Measurements from ENCODE around the gene PACRG.

Gene PACRG

DNA sequence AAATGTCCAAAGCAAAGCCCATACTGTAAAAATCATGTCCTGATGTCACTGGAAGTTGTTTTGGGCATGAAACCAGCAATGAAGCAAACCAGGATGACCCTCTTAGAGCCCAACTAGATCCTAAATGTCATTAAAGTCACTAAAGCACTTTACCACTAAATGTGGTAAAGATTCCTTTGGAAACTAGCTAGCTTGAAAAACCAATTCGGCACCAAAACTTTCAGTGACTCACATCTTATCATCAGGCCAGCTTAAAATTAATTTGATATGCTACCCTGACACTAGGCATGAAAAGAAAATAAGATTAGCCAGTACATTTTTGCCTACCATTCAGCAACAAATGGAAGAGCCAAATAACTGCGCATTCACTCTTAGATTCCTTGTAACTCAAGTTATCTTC lies 145.8 kb downstream of the PACRG start:
- FAIRE-seq: no peak

DNA sequence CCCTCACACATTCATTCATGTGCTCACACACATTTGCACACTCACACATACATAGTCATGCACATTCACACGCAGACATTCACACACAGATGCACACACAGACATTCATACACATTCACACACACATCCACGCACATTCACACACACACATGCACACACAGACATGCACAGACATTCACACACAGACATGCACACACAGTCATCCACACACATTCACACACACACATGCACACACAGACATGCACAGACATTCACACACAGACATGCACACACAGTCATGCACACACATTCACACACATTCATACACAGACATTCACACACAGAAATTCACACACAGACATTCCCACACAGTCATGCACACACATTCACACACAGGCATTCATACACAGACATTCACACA lies 147.3 kb downstream of the PACRG start:
- FAIRE-seq: no peak
- no peak for DNase-seq (ENCODE audit: insufficient read length)
- no peak for TF ChIP-seq POLR2AphosphoS5 (IDR thresholded peaks at IDR 0.05; ENCODE audit: low read depth, low read length)
- TF ChIP-seq POLR2A (IDR thresholded peaks at IDR 0.05; ENCODE audit: low read depth, low read length): no peak
- TF ChIP-seq TAF1 (IDR thresholded peaks at IDR 0.05; ENCODE audit: borderline replicate concordance, low read depth, low read length): no peak

More for the DNA sequence above, 145.8 kb downstream of the PACRG start:
- TF ChIP-seq POLR2A (IDR thresholded peaks at IDR 0.05; ENCODE audit: low read depth, low read length) (no peak), TAF1 (IDR thresholded peaks at IDR 0.05; ENCODE audit: borderline replicate concordance, low read depth, low read length) (no peak), POLR2AphosphoS5 (IDR thresholded peaks at IDR 0.05; ENCODE audit: low read depth, low read length) (no peak)
- DNase-seq (ENCODE audit: insufficient read length): no peak

DNA sequence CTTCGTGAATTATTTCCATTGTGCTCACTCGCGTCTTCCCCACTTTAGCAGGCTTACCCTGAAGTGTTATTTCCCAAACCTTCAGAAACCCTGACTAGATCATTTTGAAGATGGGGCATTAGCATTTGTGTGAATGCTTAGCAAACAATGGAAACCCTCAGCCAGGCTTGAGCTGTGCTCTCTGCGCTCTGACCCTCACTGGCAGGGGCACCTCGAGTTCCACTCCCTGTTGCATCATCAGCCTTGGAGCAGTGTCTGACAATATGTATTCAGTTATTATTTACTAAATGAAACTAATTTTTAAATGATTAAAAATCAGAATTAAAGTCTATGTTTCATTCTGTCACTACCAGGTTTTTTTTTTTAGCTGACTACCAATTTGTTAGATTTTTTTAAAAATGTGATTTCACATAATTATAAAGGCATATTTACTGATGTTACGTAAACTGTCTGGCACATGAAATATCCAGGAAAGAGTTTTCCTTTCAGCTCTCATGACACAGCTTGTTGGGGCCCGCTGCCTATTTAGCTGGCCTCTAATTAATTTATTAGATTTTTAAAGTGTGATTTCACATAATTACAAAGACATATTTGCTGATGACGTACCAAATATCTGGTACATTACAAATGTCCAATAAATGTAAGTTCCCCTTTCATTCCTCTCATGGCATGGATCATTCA lies 155.2 kb downstream of the PACRG start:
- DNase-seq (ENCODE audit: insufficient read length) (no peak), FAIRE-seq (no peak)
- TF ChIP-seq POLR2AphosphoS5 (IDR thresholded peaks at IDR 0.05; ENCODE audit: low read depth, low read length): no peak
- TF ChIP-seq POLR2A (IDR thresholded peaks at IDR 0.05; ENCODE audit: low read depth, low read length): no peak
- TF ChIP-seq TAF1 (IDR thresholded peaks at IDR 0.05; ENCODE audit: borderline replicate concordance, low read depth, low read length): no peak

- DNase-seq (ENCODE audit: insufficient read length) (no peak), FAIRE-seq (no peak)
- no peak for TF ChIP-seq POLR2AphosphoS5 (IDR thresholded peaks at IDR 0.05; ENCODE audit: low read depth, low read length)
- no peak for TF ChIP-seq TAF1 (IDR thresholded peaks at IDR 0.05; ENCODE audit: borderline replicate concordance, low read depth, low read length)
- no peak for TF ChIP-seq POLR2A (IDR thresholded peaks at IDR 0.05; ENCODE audit: low read depth, low read length)
Observed at GRCh38 chr6:162887981-162888689, 160.4 kb downstream of the PACRG start.

GRCh38 chr6:162889303-162889702 lies 161.5 kb downstream of the PACRG start:
- no peak for DNase-seq (ENCODE audit: insufficient read length)
- TF ChIP-seq POLR2A (IDR thresholded peaks at IDR 0.05; ENCODE audit: low read depth, low read length) (no peak), TAF1 (IDR thresholded peaks at IDR 0.05; ENCODE audit: borderline replicate concordance, low read depth, low read length) (no peak), POLR2AphosphoS5 (IDR thresholded peaks at IDR 0.05; ENCODE audit: low read depth, low read length) (no peak)
- FAIRE-seq: no peak

- TF ChIP-seq POLR2A (IDR thresholded peaks at IDR 0.05; ENCODE audit: low read depth, low read length): no peak
- TF ChIP-seq POLR2AphosphoS5 (IDR thresholded peaks at IDR 0.05; ENCODE audit: low read depth, low read length): no peak
- no peak for TF ChIP-seq TAF1 (IDR thresholded peaks at IDR 0.05; ENCODE audit: borderline replicate concordance, low read depth, low read length)
- no peak for DNase-seq (ENCODE audit: insufficient read length)
- FAIRE-seq: no peak
Observed at GRCh38 chr6:162898011-162898410, 170.2 kb downstream of the PACRG start.

GRCh38 chr6:162899148-162899547 lies 171.4 kb downstream of the PACRG start:
- no peak for DNase-seq (ENCODE audit: insufficient read length)
- TF ChIP-seq TAF1 (IDR thresholded peaks at IDR 0.05; ENCODE audit: borderline replicate concordance, low read depth, low read length) (no peak), POLR2A (IDR thresholded peaks at IDR 0.05; ENCODE audit: low read depth, low read length) (no peak), POLR2AphosphoS5 (IDR thresholded peaks at IDR 0.05; ENCODE audit: low read depth, low read length) (no peak)
- no peak for FAIRE-seq

GRCh38 chr6:162900503-162900902 lies 172.7 kb downstream of the PACRG start:
- no peak for FAIRE-seq
- no peak for TF ChIP-seq POLR2AphosphoS5 (IDR thresholded peaks at IDR 0.05; ENCODE audit: low read depth, low read length)
- TF ChIP-seq TAF1 (IDR thresholded peaks at IDR 0.05; ENCODE audit: borderline replicate concordance, low read depth, low read length): no peak
- no peak for TF ChIP-seq POLR2A (IDR thresholded peaks at IDR 0.05; ENCODE audit: low read depth, low read length)

DNA sequence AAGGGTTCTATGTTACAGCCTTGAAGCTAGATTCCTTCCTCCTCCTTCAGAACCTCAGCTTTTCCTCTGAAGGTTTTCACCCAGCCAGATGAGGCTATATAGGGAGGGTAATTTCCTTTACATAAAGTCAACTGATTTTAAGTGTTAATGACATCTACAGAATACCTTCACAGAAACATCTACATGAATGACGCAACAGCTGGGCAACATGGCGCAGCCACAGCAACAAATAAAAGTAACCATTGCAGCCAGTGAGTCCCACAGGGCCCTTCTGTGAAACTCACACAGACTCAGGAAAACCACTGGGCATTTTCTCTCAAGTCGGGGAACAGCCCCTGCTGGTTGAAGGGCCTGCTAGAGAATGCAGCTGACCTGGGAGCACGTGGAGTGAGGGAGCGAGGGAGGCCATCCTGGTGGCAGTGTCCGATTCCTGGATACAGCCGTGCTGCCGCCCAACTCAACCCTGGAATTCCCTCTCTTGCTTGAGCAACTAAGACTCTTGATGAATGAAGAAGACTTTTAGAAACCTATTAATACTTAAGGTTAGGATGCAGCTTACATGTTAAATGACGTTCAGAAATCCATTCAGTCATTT lies 176.4 kb downstream of the PACRG start:
- TF ChIP-seq POLR2A (IDR thresholded peaks at IDR 0.05; ENCODE audit: low read depth, low read length) (no peak), TAF1 (IDR thresholded peaks at IDR 0.05; ENCODE audit: borderline replicate concordance, low read depth, low read length) (no peak), POLR2AphosphoS5 (IDR thresholded peaks at IDR 0.05; ENCODE audit: low read depth, low read length) (no peak)
- DNase-seq (ENCODE audit: insufficient read length): no peak
- FAIRE-seq: no peak

More at GRCh38 chr6:162900503-162900902, 172.7 kb downstream of the PACRG start:
- no peak for DNase-seq (ENCODE audit: insufficient read length)

- TF ChIP-seq POLR2A (IDR thresholded peaks at IDR 0.05; ENCODE audit: low read depth, low read length): no peak
- TF ChIP-seq POLR2AphosphoS5 (IDR thresholded peaks at IDR 0.05; ENCODE audit: low read depth, low read length): no peak
- TF ChIP-seq TAF1 (IDR thresholded peaks at IDR 0.05; ENCODE audit: borderline replicate concordance, low read depth, low read length): no peak
- FAIRE-seq: no peak
- no peak for DNase-seq (ENCODE audit: insufficient read length)
Observed at GRCh38 chr6:162906479-162906878, 178.7 kb downstream of the PACRG start.

DNA sequence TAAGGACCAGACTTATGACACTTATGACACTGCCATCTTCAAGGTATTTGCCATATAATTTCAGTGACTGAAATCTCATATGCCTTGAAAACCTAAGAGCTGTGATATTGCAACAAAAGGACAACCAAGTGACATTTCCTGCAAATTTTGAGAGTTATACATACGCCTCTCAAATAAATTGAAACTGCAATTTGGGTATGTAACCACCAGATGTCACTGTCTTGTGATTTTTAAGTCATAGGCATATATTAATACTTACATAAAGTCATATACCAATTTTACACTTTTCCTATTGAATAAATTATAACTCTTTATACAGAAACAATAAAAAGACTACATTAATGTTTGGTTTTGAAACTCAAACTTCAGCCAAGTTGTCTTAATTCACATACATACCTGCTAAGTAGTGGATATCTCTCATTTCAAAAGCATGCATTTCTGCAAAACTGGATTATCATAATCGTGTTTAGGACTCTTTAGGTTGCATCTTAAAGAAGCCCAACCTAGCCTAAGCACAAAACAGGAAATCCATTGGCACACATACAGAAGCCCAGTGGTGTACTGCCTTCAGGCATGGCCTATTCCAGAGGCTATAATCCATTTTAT lies 180.2 kb downstream of the PACRG start:
- DNase-seq (ENCODE audit: insufficient read length): no peak
- FAIRE-seq: no peak
- TF ChIP-seq POLR2AphosphoS5 (IDR thresholded peaks at IDR 0.05; ENCODE audit: low read depth, low read length): no peak
- no peak for TF ChIP-seq POLR2A (IDR thresholded peaks at IDR 0.05; ENCODE audit: low read depth, low read length)
- no peak for TF ChIP-seq TAF1 (IDR thresholded peaks at IDR 0.05; ENCODE audit: borderline replicate concordance, low read depth, low read length)

Measured in GM12892 (cell line).